Measurements from ENCODE around the gene ERVW-1. TPM values are rescaled to one million over a fixed set of nuclear protein-coding genes. Genes with fewer than 3 reads are reported as not detected.

Gene ERVW-1, protein sequence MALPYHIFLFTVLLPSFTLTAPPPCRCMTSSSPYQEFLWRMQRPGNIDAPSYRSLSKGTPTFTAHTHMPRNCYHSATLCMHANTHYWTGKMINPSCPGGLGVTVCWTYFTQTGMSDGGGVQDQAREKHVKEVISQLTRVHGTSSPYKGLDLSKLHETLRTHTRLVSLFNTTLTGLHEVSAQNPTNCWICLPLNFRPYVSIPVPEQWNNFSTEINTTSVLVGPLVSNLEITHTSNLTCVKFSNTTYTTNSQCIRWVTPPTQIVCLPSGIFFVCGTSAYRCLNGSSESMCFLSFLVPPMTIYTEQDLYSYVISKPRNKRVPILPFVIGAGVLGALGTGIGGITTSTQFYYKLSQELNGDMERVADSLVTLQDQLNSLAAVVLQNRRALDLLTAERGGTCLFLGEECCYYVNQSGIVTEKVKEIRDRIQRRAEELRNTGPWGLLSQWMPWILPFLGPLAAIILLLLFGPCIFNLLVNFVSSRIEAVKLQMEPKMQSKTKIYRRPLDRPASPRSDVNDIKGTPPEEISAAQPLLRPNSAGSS
- total RNA-seq (2022; extraction: Qiagen RNA extraction; ENCODE audit: low read depth), result not detected in 5 replicates

DNA sequence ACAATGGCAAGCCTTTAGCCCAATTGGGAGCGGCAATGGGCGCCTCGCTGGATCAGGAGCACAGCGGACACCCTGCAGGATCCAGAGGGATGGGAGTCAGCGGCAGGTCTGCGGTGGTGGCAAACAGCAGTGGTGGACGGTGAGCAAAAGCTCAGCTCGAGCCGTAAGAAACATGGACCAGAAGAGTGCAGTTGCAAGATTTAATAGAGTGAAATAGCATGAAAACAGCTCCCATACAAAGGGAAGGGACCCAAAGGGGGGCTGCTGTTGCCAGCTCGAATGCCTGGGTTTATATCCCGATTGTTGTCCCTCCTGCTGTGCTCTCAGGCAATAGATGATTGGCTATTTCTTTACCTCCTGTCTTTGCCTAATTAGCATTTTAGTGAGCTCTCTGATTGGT, at the start of gene ERVW-1:
ERVW-1 (minus strand) TSS at position 266 of the 400 bp plus-strand sequence. CDS start 7,565 bp downstream, outside the sequence.

DNA sequence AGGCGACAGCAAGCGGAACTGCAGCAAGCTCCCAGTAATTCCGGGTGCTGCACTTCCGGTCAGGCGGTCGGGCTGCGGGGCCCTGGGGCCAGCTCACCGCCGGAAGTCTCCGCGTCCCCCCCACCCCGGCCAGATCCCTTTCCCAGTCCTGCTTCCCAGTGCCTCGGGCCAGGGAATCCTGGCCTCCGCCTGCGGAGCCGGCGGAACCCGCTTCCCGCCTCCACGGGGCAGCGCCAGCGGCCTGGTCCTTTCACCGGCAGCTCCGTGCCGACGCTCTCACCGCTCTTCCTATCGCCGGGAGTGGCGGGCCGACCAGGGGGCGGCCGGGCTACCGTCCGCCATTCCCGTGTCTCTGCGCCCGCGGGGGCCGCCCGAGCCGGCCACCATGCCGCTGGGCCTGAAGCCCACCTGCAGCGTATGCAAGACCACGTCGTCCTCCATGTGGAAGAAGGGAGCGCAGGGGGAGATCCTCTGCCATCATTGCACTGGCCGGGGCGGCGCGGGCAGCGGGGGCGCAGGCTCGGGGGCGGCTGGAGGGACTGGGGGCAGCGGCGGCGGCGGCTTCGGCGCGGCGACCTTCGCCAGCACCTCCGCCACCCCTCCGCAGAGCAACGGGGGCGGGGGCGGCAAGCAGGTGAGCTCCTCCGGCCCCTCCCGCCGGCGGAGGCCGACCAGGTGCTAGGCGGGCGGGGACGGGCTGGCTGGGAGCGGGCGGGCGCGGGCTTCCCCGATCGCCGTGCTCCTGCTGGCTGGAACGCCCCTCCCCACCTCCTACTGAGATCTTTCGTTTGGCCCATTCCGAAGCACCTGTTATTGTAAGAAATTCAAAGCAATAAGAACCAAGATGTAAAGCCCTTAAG, 30.2 kb downstream of the ERVW-1 start, which contains the start of gene GATAD1:
GATAD1 (plus strand) TSS at position 138 of the 860 bp plus-strand sequence; CDS start at position 386, 248 bp downstream.

Other genes with a start within 250 kb of the ERVW-1 start
- 24.3 to 32.0 TPM (median 26.6 TPM) in 5 replicates for gene KRIT1, start 232.0 kb downstream of the ERVW-1 start, total RNA-seq (2022; extraction: Qiagen RNA extraction; ENCODE audit: low read depth)
- gene ANKIB1, start 232.0 kb downstream of the ERVW-1 start, total RNA-seq (2022; extraction: Qiagen RNA extraction; ENCODE audit: low read depth), result 16.7 to 25.3 TPM (median 22.1 TPM) in 5 replicates
- 17.8 to 24.2 TPM (median 20.0 TPM) in 5 replicates for gene GATAD1, start 30.5 kb downstream of the ERVW-1 start, total RNA-seq (2022; extraction: Qiagen RNA extraction; ENCODE audit: low read depth)
- gene PEX1, start 50.6 kb upstream of the ERVW-1 start, total RNA-seq (2022; extraction: Qiagen RNA extraction; ENCODE audit: low read depth), result 5.3 to 7.2 TPM (median 6.1 TPM) in 5 replicates
- gene RBM48, start 50.8 kb upstream of the ERVW-1 start, total RNA-seq (2022; extraction: Qiagen RNA extraction; ENCODE audit: low read depth), result 5.9 to 8.5 TPM (median 6.9 TPM) in 5 replicates
- gene FAM133B, start 112.4 kb upstream of the ERVW-1 start, total RNA-seq (2022; extraction: Qiagen RNA extraction; ENCODE audit: low read depth), result 26.6 to 31.2 TPM (median 27.3 TPM) in 5 replicates

Measured in A549 treated with DMSO at 1 μM for 4 hours (cell line).